ENCODE measurements around the gene CALY. TPM values are rescaled to one million over a fixed set of nuclear protein-coding genes. Genes with fewer than 3 reads are reported as not detected.
A peak's percentile ranks its signal among the peaks of the same experiment; 100 is the strongest.

CALY gene
- total RNA-seq, 3 donors from 2014 or later (not counting 1 experiment from before 2014, with no cell fraction given): not detected

DNA sequence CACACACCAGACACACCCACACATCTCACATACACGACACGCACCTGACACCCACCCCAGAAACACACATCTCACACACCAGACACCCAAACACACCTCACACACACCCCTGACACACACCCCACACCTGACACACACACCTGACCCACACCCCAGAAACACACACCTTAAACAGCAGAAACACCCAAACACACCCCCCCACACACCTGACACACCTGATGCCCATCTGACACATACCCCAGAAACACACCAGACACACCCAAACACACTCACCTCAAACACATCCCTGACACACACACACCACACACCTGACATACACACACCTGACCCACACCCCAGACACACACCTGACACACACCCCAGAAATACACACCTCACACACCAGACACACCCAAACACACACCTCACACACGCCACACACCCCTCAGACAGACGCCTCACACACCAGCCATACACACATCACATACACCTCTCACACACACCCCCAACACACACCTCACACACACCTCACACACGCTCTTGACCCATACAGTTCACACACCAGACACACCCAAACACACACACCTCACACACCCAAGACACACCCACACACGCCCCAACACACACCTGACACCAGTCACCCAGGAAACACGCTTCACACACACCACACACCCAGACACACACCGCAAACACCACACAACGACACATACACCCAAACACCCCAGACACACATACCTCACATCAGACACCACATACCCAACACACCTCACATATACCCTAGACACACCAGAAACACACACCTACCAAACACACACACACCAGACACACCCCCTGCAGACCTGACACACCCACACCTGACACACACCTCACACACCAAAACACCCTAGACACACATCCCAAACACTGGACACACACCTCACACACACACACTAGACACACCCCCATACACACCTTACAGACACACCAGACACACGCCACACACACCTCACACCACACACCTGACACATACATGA is 1.7 kb upstream of the CALY start:
- H3K9me3 ChIP-seq (ENCODE audit: control insufficient read depth, insufficient read depth, low read length): no peaks in the 10 kb centered on the region
- WGBS (ENCODE audit: insufficient coverage): 86% methylated on average over 10 of the region's 10 CpGs
- TF ChIP-seq, protein P1, sequence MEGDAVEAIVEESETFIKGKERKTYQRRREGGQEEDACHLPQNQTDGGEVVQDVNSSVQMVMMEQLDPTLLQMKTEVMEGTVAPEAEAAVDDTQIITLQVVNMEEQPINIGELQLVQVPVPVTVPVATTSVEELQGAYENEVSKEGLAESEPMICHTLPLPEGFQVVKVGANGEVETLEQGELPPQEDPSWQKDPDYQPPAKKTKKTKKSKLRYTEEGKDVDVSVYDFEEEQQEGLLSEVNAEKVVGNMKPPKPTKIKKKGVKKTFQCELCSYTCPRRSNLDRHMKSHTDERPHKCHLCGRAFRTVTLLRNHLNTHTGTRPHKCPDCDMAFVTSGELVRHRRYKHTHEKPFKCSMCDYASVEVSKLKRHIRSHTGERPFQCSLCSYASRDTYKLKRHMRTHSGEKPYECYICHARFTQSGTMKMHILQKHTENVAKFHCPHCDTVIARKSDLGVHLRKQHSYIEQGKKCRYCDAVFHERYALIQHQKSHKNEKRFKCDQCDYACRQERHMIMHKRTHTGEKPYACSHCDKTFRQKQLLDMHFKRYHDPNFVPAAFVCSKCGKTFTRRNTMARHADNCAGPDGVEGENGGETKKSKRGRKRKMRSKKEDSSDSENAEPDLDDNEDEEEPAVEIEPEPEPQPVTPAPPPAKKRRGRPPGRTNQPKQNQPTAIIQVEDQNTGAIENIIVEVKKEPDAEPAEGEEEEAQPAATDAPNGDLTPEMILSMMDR (IDR thresholded peaks at IDR 0.05): no peak
- no peaks in the 10 kb centered on the region for H3K36me3 ChIP-seq (ENCODE audit: control insufficient read depth, insufficient read depth, low read length)
- peaks cover 13 to 16% of the 10 kb centered on the region in 2 donors for H3K27me3 Mint-ChIP-seq (ENCODE audit: low read depth in 2 of 2)
- H3K27ac Mint-ChIP-seq: no peak overlapping the region
- peaks cover 37% of the 10 kb centered on the region for H3K4me1 ChIP-seq (ENCODE audit: control insufficient read depth, insufficient read depth, low read length)
- DNase-seq: no peak
- no peaks in the 10 kb centered on the region for H3K36me3 Mint-ChIP-seq
- no peaks in the 10 kb centered on the region for H3K9me3 Mint-ChIP-seq
- H3K4me1 Mint-ChIP-seq: peaks cover 0 to 7% of the 10 kb centered on the region in 2 donors
- H3K27ac ChIP-seq (ENCODE audit: low read length): no peak overlapping the region
- intact Hi-C loops (cut with micrococcal nuclease): no loop called here
- no peak overlapping the region for H3K4me3 Mint-ChIP-seq
- peaks cover 19% of the 10 kb centered on the region for H3K27me3 ChIP-seq (ENCODE audit: control insufficient read depth, insufficient read depth, low read length)
- H3K4me3 ChIP-seq (ENCODE audit: low read length): no peak overlapping the region
- no peak for ATAC-seq

DNA sequence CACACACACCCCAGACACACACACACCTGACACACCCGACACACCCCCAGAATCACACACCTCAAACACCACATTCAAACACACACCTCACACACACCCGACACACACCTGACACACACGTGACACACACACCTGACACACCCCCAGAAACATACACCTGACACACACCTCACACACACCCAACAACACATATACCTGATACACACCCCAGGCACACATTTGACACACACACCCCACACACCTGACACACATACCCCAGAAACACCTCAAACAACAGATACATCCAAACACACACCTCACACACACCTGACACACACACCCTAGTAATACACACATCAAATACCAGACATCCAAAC is 652 bp upstream of the CALY start:
- Histone ChIP-seq H3K9me3 (ENCODE audit: control insufficient read depth, insufficient read depth, low read length) (no peaks in the 10 kb centered on the region), H3K4me3 (ENCODE audit: low read length) (no peak overlapping the region), H3K36me3 (ENCODE audit: control insufficient read depth, insufficient read depth, low read length) (no peaks in the 10 kb centered on the region), H3K27ac (ENCODE audit: low read length) (no peak overlapping the region), H3K27me3 (ENCODE audit: control insufficient read depth, insufficient read depth, low read length) (peaks cover 16% of the 10 kb centered on the region), H3K4me1 (ENCODE audit: control insufficient read depth, insufficient read depth, low read length) (peaks cover 37% of the 10 kb centered on the region)
- no peaks in the 10 kb centered on the region for H3K9me3 Mint-ChIP-seq
- intact Hi-C loops (cut with micrococcal nuclease): no loop called here
- peaks cover 0 to 7% of the 10 kb centered on the region in 2 donors for H3K4me1 Mint-ChIP-seq
- H3K4me3 Mint-ChIP-seq: no peak overlapping the region
- peaks cover 14 to 15% of the 10 kb centered on the region in 2 donors for H3K27me3 Mint-ChIP-seq (ENCODE audit: low read depth in 2 of 2)
- TF ChIP-seq, protein P1 (IDR thresholded peaks at IDR 0.05): no peak
- H3K36me3 Mint-ChIP-seq: no peaks in the 10 kb centered on the region
- H3K27ac Mint-ChIP-seq: no peak overlapping the region
- DNase-seq (no peak), ATAC-seq (no peak)
- 76% methylated on average over 3 of the region's 3 CpGs for WGBS (ENCODE audit: insufficient coverage)

DNA sequence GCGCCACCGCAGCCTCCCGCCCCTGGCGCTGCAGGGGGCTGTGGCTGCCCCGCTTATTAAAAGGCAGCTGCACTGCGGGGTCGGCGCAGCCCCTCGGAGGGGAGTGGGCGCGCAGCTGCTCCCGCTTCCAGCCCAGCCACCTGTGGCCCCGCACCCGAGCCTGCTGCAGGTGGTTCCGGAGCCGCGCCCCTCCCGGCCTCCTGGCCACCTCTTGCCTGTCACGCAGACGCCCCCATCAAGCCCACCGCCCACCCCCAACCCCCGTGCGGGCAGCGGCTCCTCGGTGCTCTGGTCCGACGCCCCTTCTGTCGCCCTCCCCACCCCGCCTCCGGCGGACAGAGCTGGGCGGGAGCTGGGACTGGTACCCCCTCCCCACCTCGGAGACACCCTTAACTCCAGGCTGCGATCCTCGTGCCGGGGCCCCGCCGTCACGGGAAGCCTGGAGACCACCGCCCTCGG is 549 bp downstream of the CALY start:
- no peak for DNase-seq
- H3K36me3 ChIP-seq (ENCODE audit: control insufficient read depth, insufficient read depth, low read length): no peaks in the 10 kb centered on the region
- H3K27me3 ChIP-seq (ENCODE audit: control insufficient read depth, insufficient read depth, low read length): peaks cover 13% of the 10 kb centered on the region
- 7% methylated on average over 40 of the region's 41 CpGs for WGBS (ENCODE audit: insufficient coverage)
- H3K4me1 Mint-ChIP-seq: peaks cover 0 to 7% of the 10 kb centered on the region in 2 donors
- H3K36me3 Mint-ChIP-seq: no peaks in the 10 kb centered on the region
- no peaks in the 10 kb centered on the region for H3K9me3 ChIP-seq (ENCODE audit: control insufficient read depth, insufficient read depth, low read length)
- no peaks in the 10 kb centered on the region for H3K9me3 Mint-ChIP-seq
- intact Hi-C loops (cut with micrococcal nuclease): no loop called here
- TF ChIP-seq, protein P1 (IDR thresholded peaks at IDR 0.05): no peak
- no peak overlapping the region for H3K27ac ChIP-seq (ENCODE audit: low read length)
- H3K4me3 Mint-ChIP-seq: no peak overlapping the region
- H3K4me1 ChIP-seq (ENCODE audit: control insufficient read depth, insufficient read depth, low read length): peaks cover 37% of the 10 kb centered on the region
- peak overlapping the region in 1 of 2 donors; percentile 90 for H3K27ac Mint-ChIP-seq
- H3K27me3 Mint-ChIP-seq (ENCODE audit: low read depth in 2 of 2): peaks cover 17 to 18% of the 10 kb centered on the region in 2 donors
- peak in 1 of 3 donors; percentile 7 for ATAC-seq
- H3K4me3 ChIP-seq (ENCODE audit: low read length): peak overlapping the region; percentile 50
